Endothelial cell of hepatic sinusoid (primary cell): ENCODE data around the gene WDR7.

ENCODE experiments used
- in situ Hi-C: cut with HindIII; loops from 2 replicates; pipeline ENCODE4 v1.10.0; 2017; ENCODE audit warnings: low sequenced_read_pairs

WDR7 gene

GRCh38 chr18:56927786-56928185 lies 276.6 kb downstream of the WDR7 start:
- in situ Hi-C loops: no loop called here

GRCh38 chr18:56929886-56930285 lies 278.7 kb downstream of the WDR7 start:
- in situ Hi-C loops: no loop called here

- in situ Hi-C loops: no loop called here
Observed at GRCh38 chr18:56933472-56933871, 282.3 kb downstream of the WDR7 start.

GRCh38 chr18:56934131-56934530 lies 283.0 kb downstream of the WDR7 start:
- in situ Hi-C loops: no loop called here

GRCh38 chr18:56934906-56935305 lies 283.7 kb downstream of the WDR7 start:
- in situ Hi-C loops: no loop called here

- in situ Hi-C loops: no loop called here
Observed at GRCh38 chr18:56935434-56936040, 284.4 kb downstream of the WDR7 start.

- in situ Hi-C loops: no loop called here
Observed at GRCh38 chr18:56936457-56936856, 285.3 kb downstream of the WDR7 start.

- in situ Hi-C loops: no loop called here
Observed at GRCh38 chr18:56937874-56938430, 286.8 kb downstream of the WDR7 start.

- in situ Hi-C loops: no loop called here
Observed at GRCh38 chr18:56945171-56946083, 294.3 kb downstream of the WDR7 start.

- in situ Hi-C loops: no loop called here
Observed at GRCh38 chr18:56947236-56947635, 296.1 kb downstream of the WDR7 start.

GRCh38 chr18:56952026-56952425 lies 300.9 kb downstream of the WDR7 start:
- in situ Hi-C loops: no loop called here

GRCh38 chr18:56953428-56954198 lies 302.5 kb downstream of the WDR7 start:
- in situ Hi-C loops: no loop called here

GRCh38 chr18:56955490-56955889 lies 304.3 kb downstream of the WDR7 start:
- in situ Hi-C loops: no loop called here

GRCh38 chr18:56959120-56959519 lies 308.0 kb downstream of the WDR7 start:
- in situ Hi-C loops: no loop called here

GRCh38 chr18:56962322-56962721 lies 311.2 kb downstream of the WDR7 start:
- in situ Hi-C loops: no loop called here

GRCh38 chr18:56967035-56967434 lies 315.9 kb downstream of the WDR7 start:
- in situ Hi-C loops: no loop called here

GRCh38 chr18:56973487-56973886 lies 322.3 kb downstream of the WDR7 start:
- in situ Hi-C loops: no loop called here

- in situ Hi-C loops: no loop called here
Observed at GRCh38 chr18:56974141-56974540, 323.0 kb downstream of the WDR7 start.

GRCh38 chr18:56975276-56975675 lies 324.1 kb downstream of the WDR7 start:
- in situ Hi-C loops: no loop called here

GRCh38 chr18:56977309-56977708 lies 326.1 kb downstream of the WDR7 start:
- in situ Hi-C loops: no loop called here

GRCh38 chr18:56977771-56978170 lies 326.6 kb downstream of the WDR7 start:
- in situ Hi-C loops: no loop called here
